BJ (cell line): ENCODE measurements around the gene SPACA5. TPM values are rescaled to one million over a fixed set of nuclear protein-coding genes. Genes with fewer than 3 reads are reported as not detected.

Source experiments
- CTCF ChIA-PET: fragments of 350-600 bp; formaldehyde crosslinking; extraction: SDS; loops from one replicate; lab custom pipeline; 2021; ENCODE audit warnings: antibody characterized with exemption, inconsistent platforms; lab: Yijun Ruan, JAX
- POLR2A ChIA-PET: fragments of 300-600 bp; sonication (Branson Sonifier 250); formaldehyde crosslinking; extraction: SDS; loops from one replicate; lab custom pipeline; 2021; ENCODE audit warnings: antibody characterized with exemption; lab: Charles Lee
- DNase-seq: peaks from one replicate; pipeline ENCODE4 v3.0.0-alpha.2; 2011; ENCODE audit warnings: low read depth
- H3K27me3 ChIP-seq: 2 replicates; pipeline ENCODE4 v1.6.0; 2011; ENCODE audit warnings: low read length; ENCODE audit not compliant: control insufficient read depth, insufficient read depth
- H3K36me3 ChIP-seq: 2 replicates; pipeline ENCODE4 v1.5.1; 2011; ENCODE audit warnings: low read length; ENCODE audit not compliant: control insufficient read depth, insufficient read depth
- H3K4me3 ChIP-seq: 2 replicates; pipeline ENCODE4 v1.5.1; 2011; ENCODE audit warnings: low read depth, mild to moderate bottlenecking, control low read depth, low read length
- CTCF ChIP-seq: IDR thresholded peaks from 2 replicates; pipeline ENCODE4 v1.5.1; 2011; ENCODE audit warnings: low read depth, mild to moderate bottlenecking, control low read depth, inconsistent platforms, low read length, moderate library complexity; ENCODE audit not compliant: insufficient read depth
- polyA plus RNA-seq: library from polyadenylated mRNA; depleted of rRNA; stranded (reverse); fragments of >200 nt; gene quantifications from 2 replicates; pipeline ENCODE4 v1.2.3, GENCODE V29; 2011; rRNA removed

Gene SPACA5
- polyA plus RNA-seq, 1 experiment = not detected

- ChIA-PET POLR2A (no interaction called here), CTCF (no interaction called here)
- DNase-seq = no peak
- no peaks in the 10 kb centered on the region for H3K36me3 ChIP-seq
- no peak overlapping the region for H3K4me3 ChIP-seq
- no peaks in the 10 kb centered on the region for H3K27me3 ChIP-seq
- TF ChIP-seq CTCF = no peak
These were observed 38.9 kb downstream of the SPACA5 start for GRCh38 chrX:48045410-48046311.

- no peak for TF ChIP-seq CTCF
- Histone ChIP-seq H3K36me3 (no peaks in the 10 kb centered on the region), H3K4me3 (no peak overlapping the region), H3K27me3 (no peaks in the 10 kb centered on the region)
- ChIA-PET CTCF (no interaction called here), POLR2A (no interaction called here)
- DNase-seq = no peak
These were observed 40.1 kb downstream of the SPACA5 start for GRCh38 chrX:48046846-48047245.

- no peak for TF ChIP-seq CTCF
- Histone ChIP-seq H3K4me3 (no peak overlapping the region), H3K27me3 (no peaks in the 10 kb centered on the region), H3K36me3 (no peaks in the 10 kb centered on the region)
- no peak for DNase-seq
- POLR2A ChIA-PET = no interaction called here
- CTCF ChIA-PET = no interaction called here
These were observed 52.0 kb downstream of the SPACA5 start for GRCh38 chrX:48058621-48059295.

GRCh38 chrX:48059296-48059639 lies 52.5 kb downstream of the SPACA5 start:
- Histone ChIP-seq H3K36me3 (no peaks in the 10 kb centered on the region), H3K27me3 (no peaks in the 10 kb centered on the region), H3K4me3 (no peak overlapping the region)
- ChIA-PET CTCF (no interaction called here), POLR2A (no interaction called here)
- DNase-seq = no peak
- TF ChIP-seq CTCF = no peak

Other genes with a start within 250 kb of the SPACA5 start
- gene ZNF81, start 170.1 kb upstream of the SPACA5 start, polyA plus RNA-seq = 2.6 and 3.9 TPM in 2 replicates
- gene ZNF182, start 3.0 kb upstream of the SPACA5 start, polyA plus RNA-seq = 1.4 and 2.2 TPM in 2 replicates
- gene ZNF630, start 64.7 kb downstream of the SPACA5 start, polyA plus RNA-seq = 0.90 and 1.5 TPM in 2 replicates
- not detected in 2 replicates for gene SPACA5B, start 123.6 kb downstream of the SPACA5 start, polyA plus RNA-seq
- gene SSX5, start 189.8 kb downstream of the SPACA5 start, polyA plus RNA-seq = not detected in 2 replicates
- gene SSX1, start 248.4 kb downstream of the SPACA5 start, polyA plus RNA-seq = not detected in 2 replicates